Measurements from ENCODE around the gene MAGI2.

The MAGI2 gene

DNA sequence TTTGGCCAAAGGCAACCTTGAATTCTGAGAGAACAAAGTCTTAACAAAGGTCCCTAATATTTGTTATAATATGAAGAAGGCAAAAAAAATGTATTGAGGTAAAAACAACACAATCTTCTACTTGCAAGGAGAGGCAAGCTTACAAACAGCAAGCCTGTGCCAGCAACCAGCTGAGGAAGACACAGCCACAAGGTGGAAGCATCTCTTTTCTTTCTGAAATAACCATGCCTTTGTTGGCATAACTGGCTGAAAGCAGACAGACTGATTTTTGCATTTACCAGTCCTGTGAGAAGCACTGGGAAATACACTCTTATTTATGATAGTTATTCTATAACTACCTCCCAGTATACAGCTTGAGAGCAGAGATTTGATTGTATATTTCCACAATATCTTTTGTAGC is 1362.9 kb downstream of the MAGI2 start:
- no peak for DNase-seq (ENCODE audit: low read depth, low spot score)

DNA sequence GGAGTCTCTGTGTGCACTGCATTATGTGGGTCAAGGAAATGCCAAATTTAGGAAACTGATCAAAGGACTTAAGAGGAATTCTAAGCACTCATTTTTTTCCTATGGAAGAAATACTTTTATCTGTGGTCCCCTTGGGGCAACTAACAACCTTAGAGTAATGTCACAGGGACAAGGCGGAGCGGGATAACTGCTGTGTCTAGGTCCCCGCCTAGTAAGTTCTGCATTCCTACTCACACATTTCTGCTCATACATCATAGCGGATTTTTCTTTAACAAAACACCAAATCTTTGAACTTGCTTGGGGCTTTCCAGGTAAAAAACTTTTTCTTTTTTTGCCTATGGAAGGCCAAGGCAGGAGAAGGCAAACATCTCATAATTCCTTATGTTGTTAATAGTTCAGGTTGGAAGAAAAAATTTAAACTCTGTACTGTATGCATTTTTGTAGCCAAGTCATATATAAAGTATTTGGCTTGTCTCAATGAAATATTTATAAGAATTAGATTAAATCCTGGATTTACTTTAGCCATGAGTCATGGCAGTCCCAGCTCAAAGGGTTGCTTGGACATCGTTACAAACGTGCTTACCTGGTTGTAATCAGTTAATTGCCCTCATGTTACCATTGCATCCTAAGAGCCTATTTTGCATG is 1369.9 kb downstream of the MAGI2 start:
- no peak for DNase-seq (ENCODE audit: low read depth, low spot score)

DNA sequence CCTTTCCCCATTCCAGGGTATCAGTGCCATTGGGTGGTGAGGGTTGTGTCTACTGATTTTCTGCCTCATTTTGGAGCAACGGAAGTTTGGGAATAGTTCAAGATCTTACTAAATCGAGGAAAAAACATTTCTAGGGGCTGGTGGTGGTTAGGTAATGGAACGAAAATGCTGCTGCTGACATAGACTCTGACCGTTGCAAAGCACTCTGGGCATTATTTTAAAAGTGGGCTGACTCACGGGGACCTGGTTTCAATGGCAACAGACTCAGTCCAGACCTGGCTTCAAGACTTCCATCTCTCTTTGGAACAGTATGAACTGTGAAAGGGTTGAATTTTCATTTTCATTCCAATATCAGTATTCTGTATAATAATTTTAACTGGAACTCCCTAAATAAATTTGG is 1370.9 kb downstream of the MAGI2 start:
- no peak for DNase-seq (ENCODE audit: low read depth, low spot score)

DNA sequence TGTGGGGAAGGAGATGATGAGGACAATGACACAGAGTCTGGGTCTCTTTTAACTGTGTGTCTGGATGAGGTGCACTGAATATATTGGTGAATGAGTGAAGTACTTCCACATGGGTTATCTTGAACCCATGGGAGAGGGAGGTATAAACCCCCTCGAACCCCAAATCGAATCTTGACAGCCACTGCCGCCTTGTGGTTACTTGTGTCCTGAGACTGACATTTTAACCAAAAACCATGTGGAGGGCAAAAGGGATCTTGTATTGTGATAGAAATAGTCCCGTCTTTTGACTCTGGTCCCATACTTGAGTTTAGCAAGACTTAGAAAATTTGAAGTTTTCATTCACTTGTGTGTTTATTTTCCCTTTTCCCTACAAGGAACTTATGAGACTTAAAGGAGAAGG is 1371.6 kb downstream of the MAGI2 start:
- no peak for DNase-seq (ENCODE audit: low read depth, low spot score)

DNA sequence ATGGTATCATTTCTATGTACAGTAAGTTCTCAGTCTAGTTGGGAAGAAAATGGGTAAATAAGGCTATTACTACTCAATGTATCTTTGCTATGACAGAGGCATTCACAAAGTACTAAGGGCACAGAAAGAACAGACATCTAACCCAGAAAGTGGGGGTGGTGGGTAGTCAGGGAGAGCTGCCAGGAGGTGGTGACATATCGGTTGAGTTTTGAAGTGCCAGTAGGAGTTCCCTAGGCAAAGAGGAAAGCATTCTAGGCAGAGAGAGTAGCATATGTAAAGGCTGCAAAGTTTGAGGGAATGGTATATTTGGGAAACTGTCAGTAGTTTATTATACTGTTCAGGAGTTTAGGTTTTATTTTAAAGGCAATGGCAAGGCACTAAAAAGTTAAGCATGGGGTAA is 1372.1 kb downstream of the MAGI2 start:
- no peak for DNase-seq (ENCODE audit: low read depth, low spot score)

DNA sequence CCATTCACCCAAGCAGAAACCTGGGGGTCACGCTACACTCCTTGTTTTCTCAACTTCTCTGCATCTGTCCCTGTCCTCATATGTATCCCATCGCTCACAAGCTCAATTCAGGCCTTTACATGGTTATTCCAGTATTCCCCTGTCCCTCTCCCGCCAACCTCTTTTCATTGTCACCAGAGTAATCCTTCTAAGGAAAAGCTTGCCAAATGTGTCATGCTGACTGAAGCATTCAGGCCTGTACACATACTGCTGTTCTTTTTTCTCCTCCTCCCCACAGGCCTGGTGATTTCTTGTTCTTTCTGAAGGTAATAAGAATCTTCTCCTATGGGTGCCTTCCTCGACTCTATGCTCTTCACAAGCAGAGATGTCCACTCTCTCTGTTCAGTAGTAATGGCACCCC is 1372.7 kb downstream of the MAGI2 start:
- DNase-seq (ENCODE audit: low read depth, low spot score): no peak

DNA sequence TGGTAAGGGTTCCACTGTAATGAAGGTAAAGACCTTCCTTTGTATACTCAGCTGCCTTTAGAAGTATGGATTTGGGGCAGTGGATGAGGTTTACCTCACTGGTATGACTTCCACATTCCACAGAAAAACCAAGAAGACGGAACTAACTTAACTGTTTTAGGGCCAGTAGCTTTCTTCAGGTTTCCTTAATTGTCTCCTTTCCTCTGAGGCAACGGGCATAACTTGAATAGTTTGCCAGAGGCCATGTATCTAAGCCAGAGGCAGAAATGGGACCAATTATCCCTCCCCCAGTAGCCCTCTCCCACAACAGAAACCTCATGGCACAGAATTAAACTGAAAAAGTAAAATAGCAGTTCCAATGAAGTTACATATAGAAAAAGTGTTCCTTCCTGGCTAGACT is 1373.2 kb downstream of the MAGI2 start:
- peak; percentile 57 for DNase-seq (ENCODE audit: low read depth, low spot score)

DNA sequence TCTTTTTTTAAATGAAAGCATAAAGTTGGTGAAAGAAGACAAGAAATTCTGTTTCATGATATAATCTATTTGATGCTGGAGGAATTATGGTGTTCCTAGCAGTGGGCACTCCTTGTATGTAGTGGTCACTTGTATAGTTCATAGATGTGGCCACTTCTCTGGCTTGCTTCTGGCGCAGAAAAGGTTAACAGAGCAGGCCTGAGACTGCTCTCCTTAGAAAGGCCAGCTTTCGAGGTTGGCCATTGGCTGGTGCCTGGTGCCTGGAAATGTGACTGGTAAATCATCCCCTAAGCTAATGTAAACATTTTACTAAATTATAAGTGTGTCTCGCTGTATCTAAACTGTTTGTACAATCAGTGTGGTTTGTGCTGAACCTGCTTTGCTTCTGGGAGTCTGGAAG is 1378.8 kb downstream of the MAGI2 start:
- DNase-seq (ENCODE audit: low read depth, low spot score): no peak

DNA sequence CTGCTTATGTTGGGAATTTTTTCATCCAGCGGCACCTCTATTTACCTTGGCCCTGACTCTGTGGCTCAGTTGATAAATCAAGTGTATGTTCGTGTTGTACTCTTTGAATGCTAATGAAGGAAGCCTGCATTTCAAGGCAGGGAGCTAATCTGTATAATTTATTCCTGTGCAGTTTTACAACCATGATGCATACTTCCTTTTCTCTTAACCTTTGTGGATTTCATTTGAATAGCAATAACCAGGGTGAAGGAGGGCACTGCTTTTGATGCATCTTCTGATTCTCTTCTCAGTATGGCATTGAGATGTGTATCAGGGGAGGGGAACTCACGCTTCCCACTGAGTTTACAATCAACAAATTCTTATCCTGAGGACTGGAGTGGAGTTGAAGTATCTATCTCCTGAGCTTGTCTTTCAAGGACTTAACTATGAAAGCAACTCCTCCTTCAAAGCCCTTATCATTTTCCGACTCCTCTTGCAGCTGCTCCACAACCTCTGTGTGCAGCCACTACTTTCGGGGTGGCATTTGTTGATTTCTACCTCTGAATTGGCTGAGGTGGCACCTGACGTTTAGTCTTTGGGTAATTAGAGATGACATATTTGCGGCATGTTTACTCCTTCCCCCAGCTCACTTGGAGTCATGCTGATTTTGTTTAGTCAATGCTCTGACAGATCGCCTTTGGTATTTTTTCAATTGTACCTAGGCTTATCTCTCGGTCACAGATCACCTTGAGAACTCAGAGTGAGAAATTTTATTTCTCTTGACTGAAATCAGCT is 1379.7 kb downstream of the MAGI2 start:
- peak; percentile 57 for DNase-seq (ENCODE audit: low read depth, low spot score)

DNA sequence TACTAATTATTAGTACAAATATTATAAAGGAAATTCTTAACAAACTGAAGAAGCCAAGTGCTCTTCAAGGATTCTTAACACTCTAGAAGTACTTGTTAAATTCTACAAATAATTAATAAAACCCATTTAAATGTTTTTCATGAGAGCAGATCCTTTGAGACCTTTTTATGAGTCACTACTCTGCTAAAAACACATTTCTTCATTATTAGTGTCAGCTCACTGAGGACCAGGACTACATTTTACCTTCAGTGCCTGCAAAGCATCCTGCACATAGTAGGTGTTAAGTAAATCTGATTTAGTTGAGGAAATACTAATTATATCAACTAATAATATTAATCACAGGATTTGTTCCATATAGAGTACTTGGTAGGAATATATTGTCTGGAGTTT is 1381.3 kb downstream of the MAGI2 start:
- no peak for DNase-seq (ENCODE audit: low read depth, low spot score)

DNA sequence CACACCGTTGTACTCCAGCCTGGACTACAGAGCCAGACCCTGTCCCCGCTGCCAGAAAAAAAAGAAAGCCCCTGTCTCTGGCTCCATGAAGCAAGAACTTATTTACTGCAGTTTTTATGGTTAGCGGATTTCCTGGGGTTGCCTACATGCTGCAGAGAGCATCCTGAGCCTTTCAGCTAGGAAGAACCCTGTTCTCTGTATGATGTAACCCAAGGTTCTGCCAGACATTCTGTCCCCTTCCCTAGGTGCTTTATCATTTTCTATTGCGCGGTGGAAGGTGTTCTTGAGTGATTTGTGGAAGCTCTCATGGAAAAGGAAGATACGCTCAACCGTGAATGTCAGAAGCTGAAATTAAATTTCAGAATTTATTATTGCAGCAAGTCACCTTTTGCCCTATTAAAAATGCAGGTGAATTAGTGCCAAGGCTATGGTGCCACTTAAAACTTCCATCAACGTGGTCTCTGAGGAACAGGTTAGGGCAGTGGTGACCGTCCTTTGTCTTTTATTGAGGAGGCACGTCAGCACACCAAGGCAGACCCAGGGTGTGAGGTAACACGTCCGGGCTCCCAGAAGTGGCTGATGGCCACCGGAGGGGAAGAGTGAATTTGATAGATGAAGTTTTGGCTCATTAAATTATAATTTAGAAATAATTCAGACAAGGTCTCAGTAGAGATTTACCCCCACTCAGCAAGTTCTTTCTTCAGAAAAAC is 1381.8 kb downstream of the MAGI2 start:
- no peak for DNase-seq (ENCODE audit: low read depth, low spot score)

DNA sequence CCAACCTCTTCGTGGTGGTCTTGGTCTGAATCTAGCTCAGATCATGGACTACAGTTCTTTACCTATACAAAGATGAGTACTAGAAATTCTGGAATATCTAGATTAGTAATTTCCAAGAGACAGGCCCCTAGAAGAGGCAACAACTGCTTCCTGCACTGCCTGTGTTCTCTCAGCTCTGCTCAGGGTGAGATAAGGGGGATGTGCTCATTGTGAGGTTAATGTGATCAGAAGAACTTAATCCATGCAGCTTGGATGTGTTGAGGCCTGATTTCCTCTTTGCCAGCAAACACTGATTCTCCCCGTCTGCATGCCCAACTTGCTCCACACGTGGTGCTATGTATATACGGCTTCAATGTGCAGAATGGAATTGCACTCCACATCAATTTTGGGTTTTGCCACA is 1386.9 kb downstream of the MAGI2 start:
- DNase-seq (ENCODE audit: low read depth, low spot score): no peak

DNA sequence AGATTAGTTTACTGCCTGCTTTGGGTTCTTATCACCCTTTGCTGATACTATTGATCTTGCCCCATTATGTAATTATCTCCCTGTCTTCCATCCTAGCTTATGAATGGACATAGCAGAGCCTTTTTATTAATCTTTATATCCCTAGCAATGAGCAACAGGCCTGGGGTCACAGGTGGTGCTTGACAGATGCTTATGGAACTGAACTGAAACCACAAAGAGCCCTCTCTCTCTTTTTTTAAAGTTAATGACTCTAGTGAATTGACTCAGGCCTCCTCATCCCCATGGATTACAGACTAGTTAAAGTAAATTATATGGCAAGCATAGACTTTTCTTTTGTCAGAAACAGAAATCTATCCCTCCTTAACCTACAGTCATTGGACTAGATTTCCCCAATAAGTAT is 1389.7 kb downstream of the MAGI2 start:
- DNase-seq (ENCODE audit: low read depth, low spot score): no peak

DNA sequence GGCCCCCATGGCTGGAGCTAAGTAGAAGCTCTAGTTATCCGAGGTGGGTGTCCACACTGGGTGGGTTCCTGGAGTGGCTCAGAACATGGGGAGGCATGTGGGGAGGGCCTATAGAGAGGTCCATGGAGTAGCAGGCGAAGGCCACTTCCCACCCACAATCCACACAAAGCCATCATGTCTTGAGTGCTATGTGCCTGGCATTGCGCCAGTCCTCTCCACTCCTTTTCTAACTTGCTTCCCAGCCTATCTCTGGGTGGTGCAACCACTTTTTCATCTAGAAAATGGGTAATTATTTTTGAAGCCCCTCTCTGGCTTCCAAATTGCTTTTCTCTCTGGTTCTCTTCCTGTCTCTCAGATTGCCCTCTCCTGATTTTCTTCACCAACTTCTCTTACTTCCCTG is 1391.3 kb downstream of the MAGI2 start:
- DNase-seq (ENCODE audit: low read depth, low spot score): no peak

DNA sequence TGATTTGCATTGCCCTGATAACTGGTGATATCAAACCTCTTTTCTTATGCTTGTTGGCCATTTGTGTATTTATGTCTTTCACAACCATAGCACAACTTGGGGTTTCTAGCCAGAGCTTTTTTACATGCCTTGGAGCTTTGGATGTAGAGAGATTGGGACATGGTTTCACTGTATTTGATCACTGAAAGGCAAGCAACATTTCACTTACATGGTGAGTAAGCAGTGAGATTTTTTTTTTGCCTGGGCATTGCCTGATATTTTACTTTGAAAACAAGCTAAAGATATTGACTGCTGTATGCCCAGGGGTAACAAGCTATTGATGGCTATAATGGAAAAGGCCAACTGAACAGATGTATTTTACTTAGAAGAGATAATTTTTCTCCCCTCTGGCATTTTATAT is 1395.9 kb downstream of the MAGI2 start:
- no peak for DNase-seq (ENCODE audit: low read depth, low spot score)

DNA sequence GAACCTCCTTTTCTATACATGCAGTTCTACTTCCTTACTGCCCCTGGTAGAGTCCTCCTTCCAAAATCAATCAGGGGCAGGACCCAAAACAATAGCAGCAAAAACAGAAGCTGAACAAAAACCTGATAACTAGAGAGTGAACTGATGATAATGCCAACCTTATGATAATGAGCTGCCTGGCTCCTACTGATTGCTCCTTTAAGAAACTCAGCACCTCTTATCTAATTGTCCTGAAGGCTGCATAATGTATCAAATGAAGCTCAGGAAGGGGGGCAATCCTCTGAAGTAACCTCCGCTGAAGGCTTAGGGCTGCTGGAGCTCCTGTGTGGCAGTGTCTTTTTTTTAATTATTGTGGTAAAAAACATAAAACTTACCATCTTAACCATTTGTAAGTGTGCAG is 1397.9 kb downstream of the MAGI2 start:
- no peak for DNase-seq (ENCODE audit: low read depth, low spot score)

DNA sequence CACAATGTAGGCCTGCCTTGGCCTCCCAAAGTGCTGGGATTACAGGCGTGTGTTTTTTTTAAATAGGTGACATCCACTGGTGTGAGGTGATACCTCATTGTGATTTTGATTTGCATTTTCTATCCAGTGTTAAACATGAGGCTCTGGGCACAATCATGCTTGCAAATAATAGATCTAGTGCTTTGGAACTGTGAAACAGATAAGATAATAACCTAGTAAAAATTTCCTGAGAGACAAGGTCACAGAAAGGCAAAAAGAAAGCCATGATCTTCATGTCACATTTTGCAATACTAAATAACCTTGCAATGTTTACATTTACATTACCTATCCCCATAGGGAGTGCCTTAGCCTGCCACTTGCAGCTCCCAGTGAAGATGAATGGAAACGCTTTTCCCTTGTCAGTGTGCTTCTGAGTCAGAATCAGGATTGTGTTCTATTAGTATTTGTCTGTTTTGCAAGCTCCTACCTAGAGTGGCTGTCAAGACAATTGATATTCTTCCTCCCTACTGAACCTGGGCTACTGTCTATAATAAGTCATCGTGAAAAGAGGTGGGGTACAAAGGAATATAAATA is 1398.4 kb downstream of the MAGI2 start:
- no peak for DNase-seq (ENCODE audit: low read depth, low spot score)

DNA sequence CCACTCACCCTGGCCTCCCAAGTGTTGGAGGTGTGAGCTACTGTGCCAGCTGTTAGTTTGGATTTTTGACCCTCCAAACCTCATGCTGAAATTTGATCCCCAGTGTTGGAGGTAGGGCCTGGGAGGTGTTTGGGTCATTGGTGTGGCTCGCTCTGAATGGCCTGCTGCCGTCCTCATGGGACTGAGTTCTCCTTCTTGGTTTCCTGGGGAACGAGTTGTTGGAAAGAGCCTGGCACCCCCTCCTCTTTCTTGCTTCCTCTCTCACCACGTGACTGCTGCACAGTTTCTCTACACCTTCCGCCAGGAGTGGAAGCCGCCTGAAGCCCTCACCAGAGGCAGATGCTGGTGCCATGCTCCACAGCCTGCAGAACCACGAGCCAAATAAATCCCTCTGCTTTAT is 1401.4 kb downstream of the MAGI2 start:
- peak; percentile 89 for DNase-seq (ENCODE audit: low read depth, low spot score)

DNA sequence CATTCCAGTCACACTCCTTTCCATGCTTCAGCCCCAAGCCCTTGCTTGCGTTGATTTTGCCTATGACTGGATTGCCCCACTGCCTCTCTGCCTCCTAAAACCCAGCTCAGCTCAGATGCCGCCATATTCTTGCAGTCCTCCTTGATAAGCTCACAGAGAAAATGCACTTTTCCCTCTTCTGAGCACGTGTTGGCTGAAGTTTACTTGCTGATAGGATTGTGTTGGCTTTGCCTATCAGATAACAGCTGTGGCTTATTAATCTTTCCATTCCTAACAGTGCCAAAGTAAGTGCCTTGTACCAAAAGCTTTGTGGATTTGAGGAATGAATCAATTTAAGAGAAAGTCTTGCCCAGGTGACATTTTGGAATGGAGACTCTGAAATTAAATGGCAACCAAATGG is 1405.7 kb downstream of the MAGI2 start:
- DNase-seq (ENCODE audit: low read depth, low spot score): no peak

DNA sequence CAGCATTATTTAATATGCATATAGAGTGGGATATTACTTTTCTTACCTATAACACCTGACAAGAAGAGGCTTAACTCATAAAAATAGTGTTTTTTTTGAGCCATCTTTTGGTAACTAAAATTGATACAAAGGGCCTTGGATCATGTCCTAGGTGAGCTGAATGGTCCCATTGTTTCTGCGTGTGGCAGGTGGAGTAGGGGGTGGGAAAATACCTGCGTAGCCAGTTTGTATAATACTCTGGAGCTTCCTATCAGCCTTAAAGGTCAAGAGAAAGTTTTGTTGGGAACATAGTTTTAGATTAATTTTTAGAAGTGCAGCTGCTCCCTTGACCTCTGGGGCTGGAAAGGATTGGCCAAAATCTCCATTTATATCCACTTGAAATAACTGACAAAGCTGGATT is 1410.3 kb downstream of the MAGI2 start:
- no peak for DNase-seq (ENCODE audit: low read depth, low spot score)

DNA sequence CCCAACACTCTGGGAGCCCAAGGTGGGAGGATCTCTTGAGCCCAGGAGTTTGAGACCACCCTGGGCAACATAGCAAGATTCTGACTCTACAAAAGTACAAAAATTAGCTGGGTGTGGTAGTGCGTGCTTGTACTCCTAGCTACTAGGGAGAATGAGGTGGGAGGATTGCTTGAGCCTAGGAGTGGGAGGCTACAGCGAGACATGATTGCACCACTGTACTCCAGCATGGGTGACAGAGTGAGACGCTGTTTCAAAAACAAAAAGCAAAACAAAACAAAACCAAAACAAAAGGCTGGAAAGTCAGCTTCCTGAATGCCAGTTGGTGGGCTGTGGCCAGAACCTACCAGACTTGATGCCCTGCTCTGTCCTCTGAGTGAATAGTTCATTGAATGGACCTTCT is 1412.0 kb downstream of the MAGI2 start:
- DNase-seq (ENCODE audit: low read depth, low spot score): no peak
